B cell (primary cell): ENCODE results near the gene HTR2A.

Source experiments
- EZH2 ChIP-seq: IDR thresholded peaks from 2 replicates; pipeline ENCODE4 v1.6.1; 2012; ENCODE audit warnings: borderline replicate concordance, low read depth, mild to moderate bottlenecking, moderate library complexity, low read length; ENCODE audit not compliant: insufficient read depth, poor library complexity, severe bottlenecking
- TF ChIP-seq, protein P1 (sequence below): fragments of 200-600 bp; IDR thresholded peaks from one replicate; pipeline ENCODE4 v1.8.0; 2022; ENCODE audit warnings: antibody characterized with exemption, mild to moderate bottlenecking

DNA sequence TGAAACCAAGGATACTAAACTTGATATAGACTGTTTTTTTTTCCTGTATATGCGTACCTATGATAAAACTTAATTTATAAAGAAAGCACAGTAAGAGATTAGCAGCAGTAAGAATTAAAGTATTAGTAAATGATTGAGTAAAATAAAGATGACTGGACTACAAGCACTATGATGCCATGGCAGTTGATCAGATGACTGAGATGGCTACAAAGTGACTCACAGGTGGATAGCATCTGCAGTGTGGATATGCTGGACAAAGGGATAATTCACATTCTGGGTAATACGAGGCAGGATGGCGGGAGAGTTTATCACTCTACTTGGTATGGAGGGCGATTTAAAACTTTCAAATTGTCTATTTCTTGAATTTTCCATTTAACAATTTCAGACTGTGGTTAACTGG is 11.8 kb downstream of the HTR2A start:
- TF ChIP-seq, protein P1, sequence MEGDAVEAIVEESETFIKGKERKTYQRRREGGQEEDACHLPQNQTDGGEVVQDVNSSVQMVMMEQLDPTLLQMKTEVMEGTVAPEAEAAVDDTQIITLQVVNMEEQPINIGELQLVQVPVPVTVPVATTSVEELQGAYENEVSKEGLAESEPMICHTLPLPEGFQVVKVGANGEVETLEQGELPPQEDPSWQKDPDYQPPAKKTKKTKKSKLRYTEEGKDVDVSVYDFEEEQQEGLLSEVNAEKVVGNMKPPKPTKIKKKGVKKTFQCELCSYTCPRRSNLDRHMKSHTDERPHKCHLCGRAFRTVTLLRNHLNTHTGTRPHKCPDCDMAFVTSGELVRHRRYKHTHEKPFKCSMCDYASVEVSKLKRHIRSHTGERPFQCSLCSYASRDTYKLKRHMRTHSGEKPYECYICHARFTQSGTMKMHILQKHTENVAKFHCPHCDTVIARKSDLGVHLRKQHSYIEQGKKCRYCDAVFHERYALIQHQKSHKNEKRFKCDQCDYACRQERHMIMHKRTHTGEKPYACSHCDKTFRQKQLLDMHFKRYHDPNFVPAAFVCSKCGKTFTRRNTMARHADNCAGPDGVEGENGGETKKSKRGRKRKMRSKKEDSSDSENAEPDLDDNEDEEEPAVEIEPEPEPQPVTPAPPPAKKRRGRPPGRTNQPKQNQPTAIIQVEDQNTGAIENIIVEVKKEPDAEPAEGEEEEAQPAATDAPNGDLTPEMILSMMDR = no peak
- TF ChIP-seq EZH2 = no peak
